Activated CD4-positive, CD25-positive, alpha-beta regulatory T cell treated with anti-CD3 and anti-CD28 coated beads, Interleukin-2, amount 50 U/mL, for 16 hours (primary cell): ENCODE measurements around the gene NTNG2.
"Not testable (repeated sequence)": the region's sequence is repeated elsewhere in the genome, so short reads cannot be mapped to it uniquely, and the experiment has no call there.

Source experiments
- DNase-seq: peaks from one replicate; pipeline ENCODE4 v3.0.0-alpha.2; 2020; ENCODE audit warnings: low read depth, low spot score

NTNG2 gene

GRCh38 chr9:132161743-132162184, at the start of gene NTNG2:
Gene NTNG2, plus strand, starts transcription at chr9:132162058. Its CDS starts 4,774 bp downstream, at chr9:132166832.
- no peak for DNase-seq

GRCh38 chr9:132114102-132114707, 47.7 kb upstream of the NTNG2 start:
- no peak for DNase-seq

- no peak for DNase-seq
Observed at GRCh38 chr9:132116583-132116982, 45.3 kb upstream of the NTNG2 start.

GRCh38 chr9:132117694-132118093, 44.2 kb upstream of the NTNG2 start:
- DNase-seq = no peak

GRCh38 chr9:132121021-132121420, 40.8 kb upstream of the NTNG2 start:
- DNase-seq = no peak

- DNase-seq = no peak
Observed at GRCh38 chr9:132124800-132125199, 37.1 kb upstream of the NTNG2 start.

GRCh38 chr9:132125361-132125760, 36.5 kb upstream of the NTNG2 start:
- DNase-seq = no peak

GRCh38 chr9:132125944-132126679, 35.7 kb upstream of the NTNG2 start:
- no peak for DNase-seq

- no peak for DNase-seq
Observed at GRCh38 chr9:132126680-132127236, 35.1 kb upstream of the NTNG2 start.

GRCh38 chr9:132127888-132128534, 33.8 kb upstream of the NTNG2 start:
- no peak for DNase-seq

- no peak for DNase-seq
Observed at GRCh38 chr9:132129535-132129934, 32.3 kb upstream of the NTNG2 start.

GRCh38 chr9:132134085-132134484, 27.8 kb upstream of the NTNG2 start:
- not testable (repeated sequence) for DNase-seq

GRCh38 chr9:132135456-132135855, 26.4 kb upstream of the NTNG2 start:
- no peak for DNase-seq

- DNase-seq = no peak
Observed at GRCh38 chr9:132136151-132136780, 25.6 kb upstream of the NTNG2 start.

- DNase-seq = no peak
Observed at GRCh38 chr9:132141344-132141947, 20.4 kb upstream of the NTNG2 start.

GRCh38 chr9:132141948-132142594, 19.8 kb upstream of the NTNG2 start:
- no peak for DNase-seq

GRCh38 chr9:132142924-132143323, 18.9 kb upstream of the NTNG2 start:
- no peak for DNase-seq

- DNase-seq = no peak
Observed at GRCh38 chr9:132143359-132143758, 18.5 kb upstream of the NTNG2 start.

GRCh38 chr9:132144708-132145365, 17.0 kb upstream of the NTNG2 start:
- DNase-seq = no peak

- DNase-seq = no peak
Observed at GRCh38 chr9:132146039-132146438, 15.8 kb upstream of the NTNG2 start.

- no peak for DNase-seq
Observed at GRCh38 chr9:132146575-132146974, 15.3 kb upstream of the NTNG2 start.
